8988T (cell line): ENCODE measurements around the gene BRSK2.

Experiments
- DNase-seq: peaks from one replicate; pipeline ENCODE4 v3.0.0; 2011

Gene BRSK2

GRCh38 chr11:1484061-1484671 is 94.4 kb downstream of the BRSK2 start:
- DNase-seq: no peak

DNA sequence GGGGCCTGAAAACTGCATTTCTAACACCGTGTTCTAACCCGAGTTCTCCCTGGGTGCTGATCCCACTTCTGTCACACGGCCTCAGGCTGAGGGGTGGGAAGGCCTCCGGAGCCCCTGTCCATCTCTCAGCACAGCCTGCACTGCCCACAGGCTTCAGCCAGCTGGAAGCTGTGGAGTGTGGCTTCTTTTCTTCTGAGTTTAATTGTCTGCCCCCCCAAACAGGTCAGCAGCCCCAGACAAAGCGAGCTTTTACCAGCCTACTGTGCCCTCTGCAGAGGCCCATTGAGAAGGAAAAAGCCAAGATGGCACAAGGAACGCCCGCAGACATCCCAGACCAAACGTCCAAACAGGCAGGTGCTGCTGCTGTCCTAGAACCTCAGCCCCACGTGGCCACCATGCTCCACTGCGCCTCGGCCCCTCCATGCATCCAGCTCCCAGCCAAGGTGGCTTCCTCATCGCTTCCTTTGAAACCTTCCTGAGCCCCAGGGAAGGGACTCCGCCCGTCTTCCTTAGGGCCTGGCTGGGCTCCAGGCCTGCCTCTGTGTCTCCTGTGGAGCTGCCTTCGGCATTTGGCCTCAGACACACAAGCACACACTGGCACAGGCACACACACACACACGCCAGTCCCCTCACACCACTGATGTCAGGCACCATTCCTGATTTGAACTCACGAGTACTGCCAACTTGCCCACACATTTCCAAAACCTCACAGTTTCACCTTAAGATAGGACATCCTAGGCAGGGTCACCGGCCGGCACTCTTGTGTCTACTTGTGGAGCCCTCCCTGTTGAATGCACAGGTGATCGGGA is 95.2 kb downstream of the BRSK2 start:
- peak; percentile 76 for DNase-seq

- no peak for DNase-seq
These were observed 95.8 kb downstream of the BRSK2 start for GRCh38 chr11:1485504-1485885.

DNA sequence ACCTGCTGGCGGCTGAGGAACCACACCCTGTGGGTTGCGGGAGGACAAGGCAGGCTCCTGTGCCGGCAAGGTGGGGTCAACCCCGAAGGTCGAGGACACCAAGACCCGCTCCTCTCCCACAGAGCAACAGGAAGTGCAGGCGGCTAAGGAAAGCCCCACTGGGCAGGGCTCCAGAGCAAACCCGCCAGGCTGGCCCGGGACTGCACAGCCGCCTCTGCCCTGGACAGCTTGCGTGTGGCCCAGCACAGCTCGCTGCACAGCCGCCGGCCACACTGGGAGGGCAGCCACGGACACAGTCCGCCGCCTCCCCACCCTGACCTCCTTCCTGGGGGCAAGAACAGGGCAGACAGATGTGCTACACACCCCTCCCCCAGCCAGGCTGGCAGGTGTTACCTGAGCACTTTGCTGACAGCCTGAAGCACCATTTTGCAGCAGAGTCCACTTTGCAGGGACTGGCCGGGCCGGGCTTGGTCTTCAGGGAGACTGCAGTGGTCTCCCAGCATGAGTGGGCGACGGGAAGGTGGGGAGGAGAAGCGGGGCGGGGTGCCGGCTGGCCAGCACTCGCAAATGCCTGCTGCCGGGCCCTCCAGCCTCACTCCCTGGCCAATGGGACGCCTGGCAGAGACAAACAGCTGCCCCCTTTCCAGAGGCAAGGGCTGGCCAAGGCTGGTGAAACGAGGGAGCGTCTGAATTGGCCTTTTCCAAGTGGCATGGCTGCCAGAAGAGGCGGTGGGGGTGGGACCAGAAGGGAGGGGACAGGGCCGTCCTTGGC is 96.5 kb downstream of the BRSK2 start, which contains the start of gene MOB2:
Gene MOB2, minus strand, starts transcription at position 726 of the 772 bp plus-strand sequence. Its CDS starts 223 bp downstream, at position 503.
- no peak for DNase-seq

DNA sequence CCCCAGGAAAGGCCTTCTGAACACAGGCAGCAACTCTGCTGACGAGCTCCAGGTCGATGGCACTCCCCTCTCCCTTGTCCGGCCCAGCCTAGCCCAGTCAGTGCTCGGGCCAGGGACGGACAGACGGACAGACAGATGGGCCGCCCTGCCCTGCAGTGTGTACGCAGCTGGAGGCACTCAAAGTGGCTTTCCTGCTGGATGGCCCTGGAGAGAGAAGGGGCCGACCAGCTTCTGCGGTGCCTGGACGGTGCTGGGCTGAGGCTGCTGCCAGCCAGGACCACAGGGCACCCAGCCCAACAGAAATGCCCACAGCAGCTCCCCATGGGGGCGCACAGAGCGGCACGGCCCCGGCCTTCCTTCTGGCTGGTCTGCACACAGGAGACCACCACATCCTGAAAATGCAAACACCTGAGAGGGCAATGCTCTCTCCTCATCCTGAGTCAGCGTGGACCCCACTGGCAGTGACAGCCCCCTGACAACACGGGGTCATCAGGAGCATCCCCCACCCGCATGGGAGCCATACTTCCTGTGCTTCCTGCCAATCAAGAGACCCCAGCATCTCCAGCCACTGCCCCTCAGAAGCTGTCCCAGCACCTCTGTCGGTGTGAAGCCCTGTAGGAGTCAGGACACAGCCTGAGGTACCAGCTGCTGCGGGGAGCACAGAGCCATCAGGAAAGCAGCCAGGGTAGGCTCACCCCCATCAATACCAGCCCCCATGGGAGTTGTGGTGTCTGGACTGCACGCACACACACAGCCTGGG is 97.5 kb downstream of the BRSK2 start:
- no peak for DNase-seq

DNA sequence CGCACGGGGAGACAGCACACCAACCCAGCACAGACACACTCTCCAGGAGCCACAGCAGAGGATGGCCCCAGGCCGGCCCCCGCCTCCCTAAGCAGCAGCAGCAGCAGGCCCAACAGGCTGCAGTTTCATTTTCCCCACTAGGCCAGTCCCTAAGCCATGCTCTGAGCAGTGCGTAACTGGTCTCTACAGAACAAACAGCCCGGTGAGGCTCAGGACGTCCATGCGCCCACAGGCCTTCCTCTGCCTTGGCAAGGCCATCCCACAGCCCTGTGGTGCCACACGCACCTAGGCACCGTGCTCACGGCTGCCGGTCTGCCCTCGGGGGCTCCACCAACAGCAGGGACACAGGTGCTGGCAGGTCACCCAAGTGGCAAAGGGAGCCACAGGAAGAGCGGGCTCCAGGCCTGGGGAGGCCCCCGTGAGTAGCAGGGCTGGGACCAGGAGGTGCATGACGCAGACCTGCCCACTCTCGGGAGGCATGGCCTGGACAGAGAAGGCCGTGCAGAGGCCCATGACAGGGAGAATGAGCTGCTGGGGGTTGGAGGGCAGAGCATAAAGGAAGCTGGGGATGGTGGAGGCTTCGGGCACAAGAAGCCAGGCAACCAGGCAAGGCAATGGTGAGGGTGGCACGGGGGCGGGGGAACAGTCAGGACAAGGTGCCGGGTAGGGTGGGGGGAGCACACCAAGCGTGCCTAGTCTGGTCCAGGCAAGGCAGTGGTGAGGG is 98.3 kb downstream of the BRSK2 start:
- no peak for DNase-seq

- DNase-seq: no peak
These were observed 98.9 kb downstream of the BRSK2 start for GRCh38 chr11:1488575-1489180.

DNA sequence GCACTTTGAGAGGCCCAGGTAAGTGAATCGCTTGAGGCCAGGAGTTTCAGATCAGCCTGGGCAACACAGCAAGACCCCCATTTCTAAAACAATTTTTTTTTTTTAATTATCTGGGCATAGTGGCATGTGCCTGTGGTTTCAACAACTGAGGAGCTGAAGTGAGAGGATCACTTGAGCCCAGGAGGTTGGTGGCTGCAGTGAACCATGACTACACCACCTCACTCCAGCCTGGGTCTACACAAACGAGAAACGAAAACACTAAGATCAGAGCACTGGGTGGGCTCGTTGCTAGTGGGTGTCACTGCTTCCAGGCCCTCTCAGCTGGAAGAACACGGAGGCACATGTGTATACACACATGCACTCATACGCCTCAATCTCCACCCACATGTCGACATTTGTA is 100.9 kb downstream of the BRSK2 start:
- DNase-seq: no peak

DNA sequence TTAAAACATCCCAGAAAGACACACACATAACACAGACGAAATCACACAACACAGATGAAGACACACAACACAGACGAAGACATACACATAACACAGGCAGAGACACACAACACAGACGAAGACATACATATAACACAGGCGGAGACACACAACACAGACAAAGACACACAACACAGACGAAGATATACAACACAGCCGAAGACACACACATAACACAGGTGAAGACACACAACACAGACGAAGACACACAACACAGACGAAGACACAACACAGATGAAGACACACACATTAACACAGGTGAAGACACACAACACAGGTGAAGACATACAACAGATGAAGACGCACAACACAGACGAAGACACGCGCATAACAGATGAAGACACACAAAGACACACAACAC is 101.6 kb downstream of the BRSK2 start:
- no peak for DNase-seq

- no peak for DNase-seq
These were observed 104.0 kb downstream of the BRSK2 start for GRCh38 chr11:1493650-1494244.

DNA sequence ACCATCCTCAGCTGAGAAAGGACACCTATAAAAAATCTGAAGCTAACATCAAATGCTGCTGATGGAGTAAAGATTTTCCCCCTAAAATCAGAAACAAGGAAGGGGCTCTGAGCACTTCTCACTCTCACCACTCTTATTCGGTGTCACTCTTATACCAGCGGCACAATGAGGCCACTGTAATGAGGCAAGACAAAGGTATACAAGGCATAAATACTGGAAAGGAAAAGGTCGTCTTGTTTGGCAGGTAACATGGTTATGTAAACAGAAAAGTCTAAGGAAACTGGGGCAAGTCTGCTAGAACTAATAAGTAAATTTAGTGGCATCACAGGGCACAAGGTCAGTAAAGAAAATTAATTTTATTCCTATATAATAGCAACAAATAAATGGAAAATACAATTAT is 104.9 kb downstream of the BRSK2 start:
- DNase-seq: no peak

- no peak for DNase-seq
These were observed 106.5 kb downstream of the BRSK2 start for GRCh38 chr11:1496091-1496760.

DNA sequence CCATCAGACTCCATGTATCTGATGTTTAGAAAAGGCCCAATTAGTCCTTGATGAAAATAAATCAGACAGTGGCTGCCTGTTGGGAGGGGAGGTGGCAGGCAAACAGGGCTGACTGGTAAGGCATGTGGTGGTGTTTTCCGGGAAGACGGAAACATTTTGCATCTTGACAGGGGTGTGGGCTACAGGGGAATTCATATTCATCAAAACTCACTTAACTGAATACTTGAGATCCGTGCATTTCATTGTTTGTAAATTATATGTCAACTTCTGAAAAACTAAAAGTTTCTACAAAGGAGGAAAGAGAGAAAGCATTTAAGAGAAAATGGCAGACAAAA is 107.0 kb downstream of the BRSK2 start:
- no peak for DNase-seq

DNA sequence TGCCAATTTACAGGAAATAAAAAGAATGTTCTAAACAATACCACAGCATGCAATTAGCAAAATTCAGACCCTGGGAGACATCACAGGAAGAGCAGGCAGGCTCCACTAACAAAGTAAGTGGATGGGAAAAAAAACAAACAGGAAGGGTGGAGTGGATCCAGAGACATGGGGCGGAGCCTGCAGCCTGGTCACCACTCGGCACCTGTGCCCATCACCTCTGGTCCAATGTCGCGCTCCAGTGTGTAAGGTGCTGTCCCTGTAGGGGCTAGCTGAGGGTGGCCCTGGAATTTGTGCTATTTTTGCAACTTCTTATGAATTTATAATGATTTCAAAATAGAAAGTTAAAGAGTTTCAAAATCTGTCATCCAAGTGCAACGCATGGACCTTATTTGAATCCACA is 107.9 kb downstream of the BRSK2 start:
- DNase-seq: no peak

- no peak for DNase-seq
These were observed 108.5 kb downstream of the BRSK2 start for GRCh38 chr11:1498262-1498661.

DNA sequence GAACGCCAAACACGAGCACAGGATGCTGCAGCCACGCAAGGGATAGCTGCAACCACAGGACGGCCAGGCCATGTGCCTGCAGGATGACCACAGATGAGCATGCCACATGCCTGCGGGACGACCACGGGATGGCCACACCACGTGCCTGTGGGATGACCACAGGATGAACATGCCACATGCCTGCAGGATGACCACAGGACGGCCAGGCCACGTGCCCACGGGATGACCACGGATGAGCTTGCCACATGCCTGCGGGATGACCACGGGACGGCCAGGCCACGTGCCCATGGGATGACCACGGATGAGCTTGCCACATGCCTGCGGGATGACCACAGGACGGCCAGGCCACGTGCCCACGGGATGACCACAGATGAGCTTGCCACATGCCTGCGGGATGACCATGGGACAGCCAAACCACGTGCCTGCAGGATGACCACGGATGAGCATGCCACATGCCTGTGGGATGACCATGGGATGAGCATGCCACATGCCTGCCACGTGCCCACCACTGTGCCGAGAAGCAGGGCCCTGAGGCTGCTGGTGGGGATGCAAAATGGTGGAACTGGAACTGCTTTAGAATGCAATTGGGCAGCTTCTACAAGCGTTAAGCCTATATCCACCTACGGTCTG is 109.6 kb downstream of the BRSK2 start:
- no peak for DNase-seq

GRCh38 chr11:1499899-1500298 is 110.2 kb downstream of the BRSK2 start:
- DNase-seq: no peak

GRCh38 chr11:1500466-1501420 is 111.0 kb downstream of the BRSK2 start:
- DNase-seq: no peak

DNA sequence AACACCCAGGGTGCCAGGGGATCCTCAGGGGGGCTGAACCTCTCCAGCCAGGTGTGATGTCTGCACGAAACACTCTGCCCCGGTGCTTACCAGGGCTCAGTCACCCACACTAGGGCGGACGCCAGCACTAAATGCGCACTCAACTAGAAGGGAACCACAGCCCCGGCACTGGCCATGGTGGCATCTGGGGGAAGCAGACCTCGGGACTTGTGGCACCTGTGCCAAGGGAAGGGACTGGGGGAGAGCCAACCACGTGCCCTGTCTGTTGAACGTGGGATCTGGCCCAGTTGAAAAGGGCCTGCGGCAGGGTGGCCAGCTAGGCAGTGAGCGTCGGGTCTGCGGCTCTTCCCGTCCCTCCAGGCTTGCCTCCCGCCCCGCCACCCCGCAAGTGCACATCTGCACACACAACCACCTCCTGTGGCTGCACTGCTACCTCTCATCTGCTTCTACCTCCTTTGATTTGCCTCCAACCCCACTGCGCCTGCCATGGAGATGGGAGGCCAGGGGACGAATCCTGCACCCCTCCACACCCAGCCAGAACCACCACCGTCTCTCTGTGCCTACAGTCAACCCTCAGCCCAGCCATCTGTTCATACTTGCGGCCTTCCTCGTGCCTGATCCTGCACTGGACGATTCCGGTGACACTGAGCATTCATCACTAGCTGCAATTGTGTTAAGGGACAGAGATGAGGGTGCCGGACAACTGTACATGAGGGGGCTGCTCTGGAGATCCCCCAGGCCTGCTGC is 111.9 kb downstream of the BRSK2 start:
- no peak for DNase-seq
